Myocyte (in vitro differentiated cells): ENCODE data around the gene CROT. TPM values are rescaled to one million over a fixed set of nuclear protein-coding genes. Genes with fewer than 3 reads are reported as not detected.
"Not testable (repeated sequence)": the region's sequence is repeated elsewhere in the genome, so short reads cannot be mapped to it uniquely, and the experiment has no call there.

ENCODE experiments used
- DNase-seq: peaks from one replicate; pipeline ENCODE4 v3.0.0-alpha.2; 2012; ENCODE audit warnings: low read depth
- polyA plus RNA-seq: library from polyadenylated mRNA; unstranded; fragments of >200 nt; gene quantifications from one replicate; pipeline ENCODE4 v1.2.1, GENCODE V29; 2012; ENCODE audit warnings: missing spikeins
- total RNA-seq: library from RNA; depleted of rRNA; stranded (reverse); fragments of >200 nt; gene quantifications from 2 replicates; pipeline ENCODE4 v1.2.3, GENCODE V29; 2014

The CROT gene, protein sequence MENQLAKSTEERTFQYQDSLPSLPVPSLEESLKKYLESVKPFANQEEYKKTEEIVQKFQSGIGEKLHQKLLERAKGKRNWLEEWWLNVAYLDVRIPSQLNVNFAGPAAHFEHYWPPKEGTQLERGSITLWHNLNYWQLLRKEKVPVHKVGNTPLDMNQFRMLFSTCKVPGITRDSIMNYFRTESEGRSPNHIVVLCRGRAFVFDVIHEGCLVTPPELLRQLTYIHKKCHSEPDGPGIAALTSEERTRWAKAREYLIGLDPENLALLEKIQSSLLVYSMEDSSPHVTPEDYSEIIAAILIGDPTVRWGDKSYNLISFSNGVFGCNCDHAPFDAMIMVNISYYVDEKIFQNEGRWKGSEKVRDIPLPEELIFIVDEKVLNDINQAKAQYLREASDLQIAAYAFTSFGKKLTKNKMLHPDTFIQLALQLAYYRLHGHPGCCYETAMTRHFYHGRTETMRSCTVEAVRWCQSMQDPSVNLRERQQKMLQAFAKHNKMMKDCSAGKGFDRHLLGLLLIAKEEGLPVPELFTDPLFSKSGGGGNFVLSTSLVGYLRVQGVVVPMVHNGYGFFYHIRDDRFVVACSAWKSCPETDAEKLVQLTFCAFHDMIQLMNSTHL
- 14.7 and 38.8 TPM in 2 replicates for total RNA-seq
- 11.1 TPM for polyA plus RNA-seq

- peak; percentile 98 for DNase-seq
Measured at GRCh38 chr7:87345166-87345927, at the start of gene CROT. Gene CROT (plus strand): TSS chr7:87345664. CDS start chr7:87349069, 3,405 bp downstream.

- DNase-seq = no peak
Measured at GRCh38 chr7:87300756-87301155, 44.7 kb upstream of the CROT start.

- no peak for DNase-seq
Measured at GRCh38 chr7:87310790-87311419, 34.6 kb upstream of the CROT start.

- peak; percentile 73 for DNase-seq
Measured at GRCh38 chr7:87312215-87312865, 33.1 kb upstream of the CROT start.

DNA sequence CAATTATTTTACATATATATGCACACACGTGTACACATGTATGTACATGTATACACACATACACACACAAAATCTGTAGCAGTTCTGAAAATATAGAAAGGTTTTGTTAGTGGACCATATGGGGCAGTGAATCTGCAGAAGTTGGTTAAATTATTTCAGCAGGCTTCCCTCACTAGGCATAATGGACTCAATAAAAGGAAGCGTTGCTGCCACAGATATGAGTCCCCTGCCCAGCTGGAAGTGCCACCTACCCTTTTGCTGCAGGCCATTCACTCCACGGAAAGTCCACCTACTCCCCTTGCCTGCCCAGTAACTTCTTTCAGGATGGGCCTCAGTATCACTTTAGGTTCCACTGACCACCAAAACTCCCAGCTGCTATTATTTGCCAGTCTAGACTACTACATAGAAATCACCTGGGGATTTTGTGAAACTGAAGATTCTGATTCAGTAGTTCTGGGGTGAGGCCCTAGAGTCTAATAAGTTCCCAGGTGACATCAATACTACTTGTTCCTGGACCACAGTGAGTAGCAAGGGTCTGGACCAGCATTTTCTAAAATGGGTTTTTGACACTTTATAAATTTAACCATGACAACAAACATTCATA, 29.3 kb upstream of the CROT start:
- DNase-seq = no peak

GRCh38 chr7:87316846-87317552, 28.5 kb upstream of the CROT start:
- peak; percentile 66 for DNase-seq

DNA sequence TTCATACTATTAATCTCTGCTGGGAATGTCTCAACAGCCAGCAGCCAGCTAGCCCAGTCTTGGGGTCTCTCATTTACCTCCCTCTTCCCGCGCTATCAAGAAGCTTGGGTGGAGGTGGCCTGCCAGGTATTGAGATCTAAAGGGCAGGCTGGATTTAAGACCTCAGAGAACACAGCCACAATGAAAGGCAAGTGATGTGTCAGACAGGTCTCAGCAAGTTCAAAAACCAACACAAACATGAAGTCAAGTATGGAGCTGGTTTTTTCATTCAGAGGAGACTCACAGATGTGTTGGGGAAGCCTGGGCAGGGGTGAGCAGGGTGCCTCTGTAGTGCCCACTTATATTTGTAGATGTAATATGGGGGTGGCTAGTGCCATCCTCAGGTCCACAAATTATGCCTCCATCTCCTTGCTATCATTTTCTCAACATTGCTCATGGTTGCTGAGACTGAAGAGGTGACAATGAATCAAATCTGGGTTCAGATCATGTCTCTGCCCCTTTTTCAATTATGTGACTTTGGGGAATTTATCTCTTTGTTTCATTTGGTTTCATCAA, 27.7 kb upstream of the CROT start:
- DNase-seq = no peak

DNA sequence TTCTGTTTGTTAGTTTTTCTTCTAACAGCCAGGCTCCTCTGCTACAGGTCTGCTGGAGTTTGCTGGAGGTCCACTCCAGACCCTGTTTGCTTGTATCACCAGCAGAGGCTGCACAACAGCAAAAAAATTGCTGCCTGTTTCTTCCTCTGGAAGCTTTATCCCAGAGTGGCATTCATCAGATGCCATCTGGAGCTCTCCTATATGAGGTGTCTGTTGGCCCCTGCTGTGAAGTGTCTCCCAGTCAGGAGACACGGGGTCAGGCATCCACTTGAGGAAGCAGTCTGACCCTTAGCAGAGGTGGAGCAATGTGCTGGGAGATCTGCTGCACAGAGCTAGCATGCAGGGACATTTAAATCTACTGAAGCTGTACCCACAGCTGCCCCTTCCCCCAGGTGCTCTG, 26.7 kb upstream of the CROT start:
- no peak for DNase-seq

- DNase-seq = not testable (repeated sequence)
Measured at GRCh38 chr7:87319154-87319581, 26.3 kb upstream of the CROT start.

DNA sequence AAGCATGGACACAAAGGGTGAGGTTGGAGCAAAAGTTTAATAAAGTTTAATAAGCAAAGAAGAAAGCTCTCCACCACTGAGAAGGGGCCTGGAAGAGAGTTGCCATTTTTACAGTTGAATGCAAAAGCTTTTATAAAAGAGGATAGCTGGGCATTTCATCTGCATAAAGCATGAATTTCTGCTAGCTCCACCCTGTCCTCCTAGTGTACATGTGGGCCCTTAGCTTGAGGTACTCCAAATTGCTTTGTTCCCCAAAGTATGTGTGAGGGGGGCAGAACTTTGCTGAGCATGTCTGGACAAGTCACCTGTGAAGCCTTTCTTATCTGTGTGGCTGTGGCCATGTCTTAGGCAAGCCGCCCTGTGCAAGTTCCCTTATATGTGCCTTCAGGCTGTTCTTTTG, 22.6 kb upstream of the CROT start:
- no peak for DNase-seq

- DNase-seq = no peak
Measured at GRCh38 chr7:87325576-87326370, 19.7 kb upstream of the CROT start.

DNA sequence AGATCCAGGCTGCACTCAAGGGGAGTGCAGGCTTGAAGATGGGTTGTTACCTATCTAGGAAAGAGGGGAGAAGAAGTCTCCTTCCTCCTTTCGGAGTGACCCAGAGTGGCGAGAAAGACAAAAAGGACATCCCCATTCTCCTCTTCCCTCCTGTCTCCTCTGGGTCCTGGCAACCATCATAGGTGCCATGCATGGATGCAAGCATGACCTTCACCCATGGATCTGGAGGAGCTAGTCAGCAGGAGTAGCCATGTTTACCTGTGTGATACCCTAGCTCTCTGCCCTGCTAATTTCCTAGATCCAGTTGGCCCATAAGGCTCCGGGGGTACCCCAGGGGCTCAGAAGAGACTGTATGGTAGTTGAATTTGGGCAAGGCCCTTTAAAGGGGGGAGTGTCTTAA, 17.2 kb upstream of the CROT start:
- DNase-seq = peak; percentile 39

DNA sequence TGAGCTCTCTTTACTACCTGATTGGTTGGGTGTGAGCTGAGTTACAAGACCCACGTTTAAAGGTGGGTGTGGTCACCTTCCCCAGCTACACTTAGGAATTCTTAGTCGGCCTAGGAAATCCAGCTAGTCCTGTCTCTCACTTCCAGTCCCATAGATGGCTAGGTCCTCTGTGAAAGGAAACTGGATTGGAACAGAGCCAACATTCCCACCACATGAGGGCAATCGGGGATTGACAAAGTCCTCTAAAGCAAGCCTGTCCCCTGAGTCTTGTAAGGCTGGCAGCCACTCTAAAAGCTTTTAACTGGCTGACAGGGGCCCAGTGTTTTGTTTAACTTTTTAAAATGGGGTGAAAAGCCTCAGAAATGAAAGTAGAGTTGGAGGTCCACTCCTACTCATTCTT, 15.1 kb upstream of the CROT start:
- no peak for DNase-seq

- DNase-seq = no peak
Measured at GRCh38 chr7:87330942-87331341, 14.5 kb upstream of the CROT start.

GRCh38 chr7:87331687-87332252, 13.7 kb upstream of the CROT start:
- DNase-seq = no peak

DNA sequence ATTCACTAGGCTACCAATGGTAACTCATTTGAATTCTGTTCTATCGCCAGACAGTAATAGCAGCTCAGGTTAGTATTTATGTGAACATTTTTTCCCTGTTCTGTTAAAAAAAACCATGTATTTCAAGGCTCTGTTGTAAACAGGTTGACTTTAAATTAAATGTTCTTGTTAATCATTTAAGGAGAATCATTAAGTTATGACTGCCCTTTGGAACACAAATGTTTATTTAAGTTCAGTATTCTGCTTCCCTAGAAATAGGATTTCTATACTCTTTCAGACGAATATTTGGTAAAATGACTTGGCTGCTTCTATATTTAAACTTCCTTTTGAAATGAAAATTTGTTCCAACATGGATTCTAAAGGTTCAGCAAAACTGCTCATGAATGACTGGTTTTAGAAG, 13.1 kb upstream of the CROT start:
- DNase-seq = no peak

- DNase-seq = no peak
Measured at GRCh38 chr7:87336136-87336535, 9.3 kb upstream of the CROT start.

DNA sequence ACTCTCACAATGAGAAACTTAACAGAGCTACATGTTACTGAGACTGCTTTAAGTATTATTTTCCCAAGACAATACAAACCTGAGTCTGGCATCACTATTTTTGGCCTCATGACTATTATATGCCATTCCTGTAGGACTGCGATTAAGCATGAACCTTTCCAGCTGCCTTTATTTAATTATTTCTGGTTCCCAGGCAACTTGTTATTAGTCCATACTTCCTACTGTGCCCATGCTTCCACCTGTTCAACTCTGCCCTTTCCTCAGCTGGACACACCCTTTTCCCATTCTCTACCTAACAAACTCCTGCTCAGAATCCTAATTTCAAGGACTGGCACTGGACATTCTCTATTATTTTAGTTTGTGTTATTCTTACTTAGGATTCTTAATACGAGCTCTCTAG, 8.1 kb upstream of the CROT start:
- no peak for DNase-seq
